ENCODE results near the gene PARP12. TPM values are rescaled to one million over a fixed set of nuclear protein-coding genes. Genes with fewer than 3 reads are reported as not detected.

PARP12 gene
- total RNA-seq, 6 experiments from 2014 or later: 15.7 to 33.1 (median 23.3) TPM

GRCh38 chr7:140047197-140047596 lies 15.6 kb downstream of the PARP12 start:
- DNase-seq (no peak), ATAC-seq (no peak)
- H3K36me3 ChIP-seq: peaks cover 0 to 8% (median 0%) of the 10 kb centered on the region in 4 donors
- H3K9me3 ChIP-seq: no peaks in the 10 kb centered on the region
- TF ChIP-seq POLR2A (IDR thresholded peaks at IDR 0.05): no peak
- TF ChIP-seq, protein P1, sequence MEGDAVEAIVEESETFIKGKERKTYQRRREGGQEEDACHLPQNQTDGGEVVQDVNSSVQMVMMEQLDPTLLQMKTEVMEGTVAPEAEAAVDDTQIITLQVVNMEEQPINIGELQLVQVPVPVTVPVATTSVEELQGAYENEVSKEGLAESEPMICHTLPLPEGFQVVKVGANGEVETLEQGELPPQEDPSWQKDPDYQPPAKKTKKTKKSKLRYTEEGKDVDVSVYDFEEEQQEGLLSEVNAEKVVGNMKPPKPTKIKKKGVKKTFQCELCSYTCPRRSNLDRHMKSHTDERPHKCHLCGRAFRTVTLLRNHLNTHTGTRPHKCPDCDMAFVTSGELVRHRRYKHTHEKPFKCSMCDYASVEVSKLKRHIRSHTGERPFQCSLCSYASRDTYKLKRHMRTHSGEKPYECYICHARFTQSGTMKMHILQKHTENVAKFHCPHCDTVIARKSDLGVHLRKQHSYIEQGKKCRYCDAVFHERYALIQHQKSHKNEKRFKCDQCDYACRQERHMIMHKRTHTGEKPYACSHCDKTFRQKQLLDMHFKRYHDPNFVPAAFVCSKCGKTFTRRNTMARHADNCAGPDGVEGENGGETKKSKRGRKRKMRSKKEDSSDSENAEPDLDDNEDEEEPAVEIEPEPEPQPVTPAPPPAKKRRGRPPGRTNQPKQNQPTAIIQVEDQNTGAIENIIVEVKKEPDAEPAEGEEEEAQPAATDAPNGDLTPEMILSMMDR (IDR thresholded peaks at IDR 0.05): no peak
- H3K27me3 ChIP-seq: no peaks in the 10 kb centered on the region
- H3K4me1 ChIP-seq: peaks cover 0 to 38% (median 16%) of the 10 kb centered on the region in 4 donors
- no peak overlapping the region for H3K27ac ChIP-seq
- H3K4me3 ChIP-seq: no peak overlapping the region
- intact Hi-C loops (cut with DNase I): no loop called here
- 100% methylated on average over 1 of the region's 3 CpGs for WGBS (ENCODE audit: insufficient coverage, low coverage, low lambda C conversion rate, missing lambda C conversion rate)

DNA sequence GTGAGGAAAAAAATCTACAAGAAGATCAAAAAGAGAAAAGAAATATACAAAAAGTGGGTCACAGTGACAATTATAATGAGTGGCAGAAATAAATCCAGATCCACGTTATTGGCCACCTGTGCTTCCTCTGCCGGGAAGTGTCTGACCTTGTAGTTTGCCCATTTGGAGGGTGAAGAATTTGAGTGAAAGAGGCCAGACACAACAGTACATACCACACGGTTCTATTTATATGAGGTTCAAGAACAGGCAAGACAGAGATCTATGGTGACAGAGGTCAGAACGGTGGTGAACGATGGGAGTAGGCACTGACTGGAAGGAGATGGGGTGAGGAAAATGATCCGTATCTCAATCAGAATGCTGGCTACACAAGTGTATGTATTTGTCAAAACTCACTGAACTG lies 17.1 kb downstream of the PARP12 start:
- Histone ChIP-seq H3K4me1 (peaks cover 0 to 38% (median 16%) of the 10 kb centered on the region in 4 donors), H3K4me3 (no peak overlapping the region), H3K27ac (no peak overlapping the region), H3K27me3 (no peaks in the 10 kb centered on the region), H3K9me3 (no peaks in the 10 kb centered on the region), H3K36me3 (peaks cover 0 to 10% (median 4%) of the 10 kb centered on the region in 4 donors)
- ATAC-seq: peak in 1 of 4 donors; percentile 5
- WGBS (ENCODE audit: insufficient coverage, low coverage, low lambda C conversion rate, missing lambda C conversion rate): 24% methylated on average over 6 of the region's 6 CpGs
- no peak for DNase-seq
- TF ChIP-seq, protein P1 (IDR thresholded peaks at IDR 0.05): no peak
- TF ChIP-seq POLR2A (IDR thresholded peaks at IDR 0.05): no peak
- intact Hi-C loops (cut with DNase I): no loop called here

GRCh38 chr7:140044251-140044650 lies 18.5 kb downstream of the PARP12 start:
- Histone ChIP-seq H3K9me3 (no peaks in the 10 kb centered on the region), H3K36me3 (peaks cover 0 to 10% (median 4%) of the 10 kb centered on the region in 4 donors), H3K4me3 (no peak overlapping the region), H3K4me1 (peaks cover 0 to 29% (median 10%) of the 10 kb centered on the region in 4 donors), H3K27me3 (no peaks in the 10 kb centered on the region), H3K27ac (no peak overlapping the region)
- 87% methylated on average over 5 of the region's 6 CpGs for WGBS (ENCODE audit: insufficient coverage, low coverage, low lambda C conversion rate, missing lambda C conversion rate)
- no peak for DNase-seq
- ATAC-seq: no peak
- intact Hi-C loops (cut with DNase I): no loop called here
- no peak for TF ChIP-seq POLR2A (IDR thresholded peaks at IDR 0.05)
- TF ChIP-seq, protein P1 (IDR thresholded peaks at IDR 0.05): no peak

DNA sequence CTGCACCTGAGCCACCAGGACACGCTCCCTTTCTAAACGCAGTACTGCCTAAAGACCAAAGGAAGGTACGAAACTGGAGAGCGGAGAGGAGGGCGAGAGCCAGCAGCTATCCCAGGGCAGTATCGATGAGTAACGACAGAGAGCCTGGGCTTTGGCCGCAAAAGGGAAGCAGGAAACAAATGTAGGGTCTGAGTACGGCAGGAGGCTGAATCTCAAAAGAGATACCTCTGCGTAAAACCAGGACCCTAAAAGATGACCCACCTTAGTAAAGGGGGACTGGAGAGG lies 20.4 kb downstream of the PARP12 start:
- DNase-seq (no peak), ATAC-seq (no peak)
- Histone ChIP-seq H3K9me3 (no peaks in the 10 kb centered on the region), H3K4me1 (peaks cover 0 to 18% (median 3%) of the 10 kb centered on the region in 4 donors), H3K27ac (no peak overlapping the region), H3K27me3 (no peaks in the 10 kb centered on the region), H3K4me3 (no peak overlapping the region), H3K36me3 (peaks cover 0 to 18% (median 9%) of the 10 kb centered on the region in 4 donors)
- 73% methylated on average over 2 of the region's 10 CpGs for WGBS (ENCODE audit: insufficient coverage, low coverage, low lambda C conversion rate, missing lambda C conversion rate)
- intact Hi-C loops (cut with DNase I): no loop called here
- no peak for TF ChIP-seq POLR2A (IDR thresholded peaks at IDR 0.05)
- TF ChIP-seq, protein P1 (IDR thresholded peaks at IDR 0.05): no peak

Data from right lobe of liver (tissue), 6 donors.